Cardiac muscle cell (in vitro differentiated cells and primary cell): ENCODE measurements around the gene GOT1. TPM values are rescaled to one million over a fixed set of nuclear protein-coding genes. Genes with fewer than 3 reads are reported as not detected.

Source experiments
- DNase-seq, 2 donors: peaks; one replicate each; pipeline versions ENCODE4 v3.0.0 to v3.0.0-alpha.2; 2010 to 2017; ENCODE audit warnings: low read depth in 1 of 2, low spot score in 1 of 2
- H3K27ac ChIP-seq: fragments of 200-600 bp; sonication (generic); 2 replicates; pipeline ENCODE4 v1.5.1; 2016
- H3K27me3 ChIP-seq: fragments of 200-600 bp; sonication (generic); 2 replicates; pipeline ENCODE4 v1.6.0; 2016; ENCODE audit warnings: control low read depth
- H3K36me3 ChIP-seq: fragments of 200-600 bp; sonication (generic); 2 replicates; pipeline ENCODE4 v1.5.1; 2016; ENCODE audit warnings: control low read depth
- H3K4me1 ChIP-seq: fragments of 200-600 bp; sonication (generic); 2 replicates; pipeline ENCODE4 v1.8.1; 2017; ENCODE audit warnings: low read depth, mild to moderate bottlenecking, mixed run types
- H3K4me3 ChIP-seq: fragments of 200-600 bp; sonication (generic); 2 replicates; pipeline ENCODE4 v1.5.1; 2016; ENCODE audit warnings: mild to moderate bottlenecking
- H3K9me3 ChIP-seq: fragments of 200-600 bp; sonication (generic); 2 replicates; pipeline ENCODE4 v1.5.1; 2017; ENCODE audit warnings: low read depth, mild to moderate bottlenecking, control low read depth
- CTCF ChIP-seq: IDR thresholded peaks from 2 replicates; pipeline ENCODE4 v1.5.1; 2012; ENCODE audit warnings: low read depth, mild to moderate bottlenecking, low read length
- polyA plus RNA-seq: library from polyadenylated mRNA; unstranded; fragments of >200 nt; fragmentation: Nextera tagmentation; extraction: Ambion mirVana; gene quantifications from 2 replicates; pipeline ENCODE4 v1.2.1, GENCODE V29; 2016
- total RNA-seq: library from RNA; depleted of rRNA; stranded (reverse); fragments of >200 nt; gene quantifications from 2 replicates; pipeline ENCODE4 v1.2.3, GENCODE V29; 2016

The GOT1 gene
- total and polyA plus RNA-seq, 2 experiments from 2014 or later: 114 to 243 TPM

GRCh38 chr10:99369551-99369950, 60.9 kb downstream of the GOT1 start:
- H3K4me1 ChIP-seq: peaks cover 12% of the 10 kb centered on the region
- no peak overlapping the region for H3K4me3 ChIP-seq
- H3K27ac ChIP-seq: no peak overlapping the region
- H3K27me3 ChIP-seq: no peaks in the 10 kb centered on the region
- DNase-seq: no peak
- H3K36me3 ChIP-seq: no peaks in the 10 kb centered on the region
- no peak for TF ChIP-seq CTCF
- no peaks in the 10 kb centered on the region for H3K9me3 ChIP-seq

GRCh38 chr10:99369126-99369525, 61.3 kb downstream of the GOT1 start:
- Histone ChIP-seq H3K9me3 (no peaks in the 10 kb centered on the region), H3K27me3 (no peaks in the 10 kb centered on the region), H3K4me3 (no peak overlapping the region), H3K27ac (no peak overlapping the region), H3K36me3 (no peaks in the 10 kb centered on the region), H3K4me1 (peaks cover 12% of the 10 kb centered on the region)
- no peak for DNase-seq
- no peak for TF ChIP-seq CTCF

- H3K36me3 ChIP-seq: no peaks in the 10 kb centered on the region
- no peaks in the 10 kb centered on the region for H3K9me3 ChIP-seq
- no peak overlapping the region for H3K4me3 ChIP-seq
- H3K27me3 ChIP-seq: no peaks in the 10 kb centered on the region
- TF ChIP-seq CTCF: no peak
- H3K4me1 ChIP-seq: peaks cover 12% of the 10 kb centered on the region
- DNase-seq: no peak
- H3K27ac ChIP-seq: no peak overlapping the region
Measured at GRCh38 chr10:99368646-99369045, 61.8 kb downstream of the GOT1 start.

GRCh38 chr10:99366666-99367065, 63.8 kb downstream of the GOT1 start:
- H3K4me1 ChIP-seq: no peaks in the 10 kb centered on the region
- H3K27me3 ChIP-seq: no peaks in the 10 kb centered on the region
- DNase-seq: no peak
- H3K36me3 ChIP-seq: no peaks in the 10 kb centered on the region
- H3K4me3 ChIP-seq: no peak overlapping the region
- no peak for TF ChIP-seq CTCF
- no peak overlapping the region for H3K27ac ChIP-seq
- no peaks in the 10 kb centered on the region for H3K9me3 ChIP-seq

GRCh38 chr10:99365736-99366135, 64.7 kb downstream of the GOT1 start:
- H3K27me3 ChIP-seq: no peaks in the 10 kb centered on the region
- DNase-seq: no peak
- no peak overlapping the region for H3K27ac ChIP-seq
- H3K4me3 ChIP-seq: no peak overlapping the region
- TF ChIP-seq CTCF: no peak
- H3K9me3 ChIP-seq: no peaks in the 10 kb centered on the region
- no peaks in the 10 kb centered on the region for H3K36me3 ChIP-seq
- H3K4me1 ChIP-seq: no peaks in the 10 kb centered on the region

- Histone ChIP-seq H3K27ac (no peak overlapping the region), H3K27me3 (no peaks in the 10 kb centered on the region), H3K36me3 (no peaks in the 10 kb centered on the region), H3K4me3 (no peak overlapping the region), H3K9me3 (no peaks in the 10 kb centered on the region), H3K4me1 (no peaks in the 10 kb centered on the region)
- DNase-seq: no peak
- no peak for TF ChIP-seq CTCF
Measured at GRCh38 chr10:99365311-99365710, 65.1 kb downstream of the GOT1 start.
